ENCODE measurements around the gene KCNN1.
"Not testable (repeated sequence)": the region's sequence is repeated elsewhere in the genome, so short reads cannot be mapped to it uniquely, and the experiment has no call there.

The KCNN1 gene

GRCh38 chr19:18001777-18002345, 35.0 kb downstream of the KCNN1 start:
- DNase-seq = no peak

GRCh38 chr19:18002347-18002850, 35.5 kb downstream of the KCNN1 start:
- DNase-seq = peak; percentile 63 to 65

- DNase-seq = not testable (repeated sequence)
Observed at GRCh38 chr19:18005750-18006149, 38.8 kb downstream of the KCNN1 start.

- peak; percentile 66 to 93 for DNase-seq
Observed at GRCh38 chr19:18007044-18007916, 40.4 kb downstream of the KCNN1 start.

- DNase-seq = peak; percentile 83 to 92
Observed at GRCh38 chr19:18007917-18008673, 41.2 kb downstream of the KCNN1 start, which contains the start of gene ARRDC2. TSS of gene ARRDC2 (plus strand) at chr19:18008170. CDS start at chr19:18008311, 141 bp downstream.

- no peak for DNase-seq
Observed at GRCh38 chr19:18008814-18009213, 41.9 kb downstream of the KCNN1 start.

GRCh38 chr19:18009412-18010066, 42.6 kb downstream of the KCNN1 start:
- peak; percentile 54 to 69 for DNase-seq

GRCh38 chr19:18010149-18010548, 43.2 kb downstream of the KCNN1 start:
- no peak for DNase-seq

GRCh38 chr19:18013210-18014111, 46.6 kb downstream of the KCNN1 start:
- no peak for DNase-seq

GRCh38 chr19:18014197-18014596, 47.3 kb downstream of the KCNN1 start:
- DNase-seq = no peak

GRCh38 chr19:18016209-18016910, 49.5 kb downstream of the KCNN1 start:
- DNase-seq = no peak

GRCh38 chr19:18017275-18018083, 50.6 kb downstream of the KCNN1 start:
- peak in 1 of 2 donors; percentile 53 for DNase-seq

GRCh38 chr19:18020212-18021085, 53.5 kb downstream of the KCNN1 start:
- DNase-seq = no peak

GRCh38 chr19:18021121-18021755, 54.3 kb downstream of the KCNN1 start:
- DNase-seq = peak; percentile 90 to 94

GRCh38 chr19:18023622-18024251, 56.8 kb downstream of the KCNN1 start:
- peak; percentile 66 to 86 for DNase-seq

- no peak for DNase-seq
Observed at GRCh38 chr19:18027151-18027550, 60.2 kb downstream of the KCNN1 start.

GRCh38 chr19:18029617-18030338, 62.9 kb downstream of the KCNN1 start:
- DNase-seq = no peak
